Inflammatory macrophage (primary cell): ENCODE results near the gene PPP1R37.
A peak's percentile ranks its signal among the peaks of the same experiment; 100 is the strongest.

Experiments used
- DNase-seq, 2 donors: peaks; one replicate each; pipeline ENCODE4 v3.0.0-alpha.2; 2020 to 2022

The PPP1R37 gene

DNA sequence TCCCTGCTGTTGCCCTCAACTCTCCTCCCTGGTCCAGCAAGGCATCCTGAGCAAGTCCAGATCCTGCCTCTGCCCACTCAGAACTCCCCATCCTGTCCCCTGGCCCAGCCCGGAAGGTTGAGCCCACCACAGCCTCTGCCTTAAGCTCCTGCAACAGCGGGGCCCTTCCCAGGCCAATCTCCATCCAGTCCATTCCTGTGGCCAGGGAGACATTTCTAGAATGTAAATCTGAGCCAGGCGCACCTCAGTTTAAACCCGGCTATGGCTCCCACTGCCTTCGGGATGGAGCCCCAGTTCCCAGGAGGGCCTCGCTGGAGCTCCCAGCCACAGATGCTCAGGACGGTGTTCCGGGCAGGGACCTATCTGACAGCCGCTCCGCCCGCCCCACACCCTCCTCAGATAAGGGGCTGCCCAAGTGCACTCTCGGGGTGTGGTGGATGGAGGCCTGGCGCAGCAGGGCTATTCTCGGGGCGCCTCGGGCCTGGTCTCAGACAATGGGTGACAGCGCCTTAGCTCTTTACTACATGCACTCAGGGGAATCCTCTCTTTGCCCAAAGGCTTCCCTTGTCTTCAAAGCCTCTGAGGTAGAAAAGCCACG is 79.7 kb downstream of the PPP1R37 start:
- no peak for DNase-seq

DNA sequence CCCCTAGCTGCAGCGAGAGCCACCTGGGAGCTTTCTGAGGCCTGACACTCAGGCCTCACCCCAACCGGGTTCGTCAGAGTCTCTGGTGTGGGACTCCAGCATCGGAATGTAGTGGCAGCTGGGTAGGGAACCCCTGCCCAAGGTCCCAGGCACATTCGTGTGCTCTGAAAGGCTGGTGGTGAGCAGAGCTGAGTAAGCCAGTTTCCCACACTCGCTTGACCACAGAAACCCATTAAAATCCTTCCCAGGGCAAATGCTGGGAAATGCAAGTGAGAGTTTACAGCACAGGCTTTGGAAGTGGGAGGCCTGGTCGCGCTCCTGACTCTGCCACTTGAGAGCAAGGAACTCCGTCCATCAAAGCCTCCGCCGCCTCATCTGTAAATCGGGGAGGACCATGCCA is 80.8 kb downstream of the PPP1R37 start:
- no peak for DNase-seq

DNA sequence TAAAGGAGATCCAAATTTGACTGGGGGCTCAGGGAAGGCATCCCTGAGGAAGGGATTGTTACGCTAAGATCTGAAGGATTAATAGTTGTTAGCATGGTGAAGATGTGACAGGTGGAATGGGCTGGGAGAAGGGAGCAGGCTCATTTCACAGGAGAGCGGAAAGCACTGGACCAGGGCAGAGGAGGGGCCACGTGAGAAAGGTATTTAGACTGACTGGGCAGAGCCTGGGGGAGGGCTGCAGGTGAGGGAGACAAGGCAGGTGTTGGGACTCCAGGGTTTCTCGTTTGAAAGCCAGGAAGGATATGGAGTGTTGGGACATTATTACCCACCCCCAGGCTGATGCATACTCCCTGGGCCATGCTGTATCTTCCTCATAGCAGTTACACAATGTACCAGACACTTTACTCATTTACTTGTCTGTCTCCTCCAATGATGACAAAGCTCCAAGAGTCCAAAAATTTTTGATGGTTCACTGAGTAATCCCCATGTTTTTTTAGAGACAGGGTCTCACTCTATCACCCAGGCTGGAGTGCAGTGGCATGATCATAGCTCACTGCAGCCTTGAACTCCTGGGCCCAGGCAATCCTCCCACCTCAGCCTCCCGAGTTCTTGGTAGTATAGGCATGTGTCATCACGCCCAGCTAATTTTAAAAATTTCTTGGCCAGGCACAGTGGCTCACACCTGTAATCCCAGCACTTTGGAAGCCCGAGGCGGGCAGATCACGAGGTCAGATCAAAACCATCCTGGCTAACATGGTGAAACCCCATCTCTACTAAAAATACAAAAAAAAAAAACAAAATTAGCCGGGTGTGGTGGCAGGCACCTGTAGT is 82.8 kb downstream of the PPP1R37 start:
- DNase-seq: peak; percentile 57 to 67

DNA sequence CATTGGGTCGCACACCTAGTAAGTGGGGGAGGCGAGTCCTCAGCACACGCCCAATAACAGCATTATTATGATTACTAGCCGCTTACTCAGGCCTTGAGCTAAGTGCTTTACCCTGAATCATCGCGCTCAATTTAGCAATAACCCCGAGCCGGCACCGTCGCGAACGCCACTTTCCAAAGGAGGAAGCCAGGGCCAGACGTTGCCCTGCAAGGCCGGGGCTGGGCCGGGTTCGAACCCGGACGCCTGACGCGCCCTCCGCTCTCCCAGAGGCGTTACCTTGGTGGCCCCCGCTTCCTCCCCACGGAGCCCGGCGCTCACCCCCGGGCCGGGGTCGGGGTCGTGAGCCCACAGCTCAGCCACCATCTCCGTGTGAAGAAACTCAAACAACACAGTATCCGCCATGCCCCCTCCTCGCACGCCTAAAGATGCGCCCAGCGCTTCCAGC is 84.9 kb downstream of the PPP1R37 start, which contains the start of gene TRAPPC6A:
Gene TRAPPC6A, minus strand, starts transcription at position 421 of the 445 bp plus-strand sequence. Its CDS starts 19 bp downstream, at position 402.
- peak; percentile 93 to 94 for DNase-seq

DNA sequence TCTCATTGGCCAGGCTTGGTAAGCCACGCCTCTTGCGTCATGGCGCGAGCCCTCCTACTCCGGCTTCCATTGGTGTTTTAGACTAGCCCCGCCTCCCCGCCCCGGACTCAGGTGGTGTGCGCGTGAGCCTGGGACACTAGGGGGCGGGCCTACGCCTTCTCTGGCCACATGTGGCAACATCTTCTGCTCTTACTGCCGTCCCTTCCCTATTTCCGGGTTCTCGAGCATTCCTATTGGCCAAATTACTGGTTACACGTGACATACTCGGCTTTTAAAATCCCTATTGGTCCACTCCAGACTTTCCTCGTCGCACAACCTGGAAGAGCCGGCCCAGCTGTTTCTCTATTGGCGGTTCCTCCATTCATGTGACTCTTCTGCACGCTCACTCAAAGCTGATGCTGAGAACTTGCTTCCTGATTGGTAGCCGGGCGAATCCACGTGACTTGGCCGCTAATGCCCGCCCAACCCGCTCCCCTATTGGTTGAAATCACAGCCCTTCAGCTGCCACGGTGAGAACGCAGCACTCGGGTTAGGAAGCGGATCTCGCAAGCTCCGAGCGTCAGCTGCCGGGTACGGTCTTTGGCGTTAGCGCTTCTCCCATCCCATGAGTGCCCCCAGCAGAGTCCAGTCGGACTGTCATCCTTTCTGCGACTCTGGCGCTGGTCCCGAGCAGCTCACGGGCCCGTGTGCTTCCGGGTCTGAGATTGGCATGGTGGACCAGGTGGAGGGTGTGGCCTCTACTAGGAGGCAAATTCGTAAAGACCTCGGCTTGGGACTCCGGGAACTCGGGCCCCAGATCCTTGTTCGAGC is 85.5 kb downstream of the PPP1R37 start, which contains the start of gene BLOC1S3:
Gene BLOC1S3, plus strand, starts transcription at position 523 of the 810 bp plus-strand sequence. CDS start 513 bp downstream, outside the sequence.
- DNase-seq: peak; percentile 100

DNA sequence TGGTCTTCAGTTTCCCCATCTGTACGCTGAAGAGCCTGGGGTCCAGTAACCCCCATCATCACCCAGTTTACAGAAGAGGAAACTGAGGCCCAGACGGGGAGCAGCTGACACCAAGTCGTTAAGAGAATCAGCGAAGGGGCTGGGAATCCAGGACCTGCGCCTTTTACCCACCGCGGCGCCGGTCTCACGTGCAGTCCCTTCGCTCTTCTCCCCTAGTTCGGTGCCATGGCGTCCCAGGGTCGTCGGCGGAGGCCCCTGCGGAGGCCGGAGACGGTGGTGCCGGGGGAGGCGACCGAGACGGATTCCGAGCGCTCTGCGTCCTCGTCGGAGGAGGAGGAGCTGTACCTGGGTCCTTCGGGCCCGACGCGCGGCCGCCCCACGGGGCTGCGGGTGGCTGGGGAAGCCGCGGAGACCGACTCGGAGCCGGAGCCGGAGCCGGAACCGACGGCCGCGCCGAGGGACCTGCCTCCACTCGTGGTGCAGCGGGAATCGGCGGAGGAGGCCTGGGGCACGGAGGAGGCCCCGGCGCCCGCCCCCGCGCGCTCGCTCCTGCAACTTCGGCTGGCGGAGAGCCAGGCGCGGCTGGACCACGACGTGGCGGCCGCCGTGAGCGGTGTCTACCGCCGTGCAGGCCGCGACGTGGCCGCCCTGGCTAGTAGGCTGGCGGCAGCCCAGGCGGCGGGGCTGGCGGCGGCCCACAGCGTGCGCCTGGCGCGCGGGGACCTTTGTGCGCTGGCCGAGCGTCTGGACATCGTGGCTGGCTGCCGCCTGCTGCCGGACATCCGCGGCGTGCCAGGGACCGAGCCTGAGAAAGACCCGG is 86.3 kb downstream of the PPP1R37 start:
- peak; percentile 19 to 65 for DNase-seq

DNA sequence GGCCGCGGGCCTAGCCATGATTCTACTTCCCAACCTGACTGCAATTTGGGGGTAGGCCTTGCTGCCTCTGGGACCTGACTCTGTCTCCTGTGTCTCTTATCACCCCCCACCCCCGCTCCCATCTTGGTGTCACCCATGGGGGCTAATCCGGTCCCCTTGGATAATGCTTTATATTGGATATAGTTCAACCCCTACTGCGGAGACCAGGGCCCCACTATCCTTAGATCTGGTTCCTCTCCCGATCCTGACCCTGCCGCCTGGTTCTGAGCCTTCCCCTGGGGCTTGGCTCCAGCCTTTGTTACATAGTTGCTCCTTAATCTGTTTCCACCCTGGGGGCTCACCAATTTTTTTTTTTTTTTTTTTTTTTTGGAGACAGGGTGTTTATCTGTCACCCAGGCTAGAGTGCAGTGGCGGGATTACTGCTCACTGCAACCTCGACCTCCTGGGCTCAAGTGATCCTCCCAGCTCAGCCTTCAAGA is 87.0 kb downstream of the PPP1R37 start:
- no peak for DNase-seq

DNA sequence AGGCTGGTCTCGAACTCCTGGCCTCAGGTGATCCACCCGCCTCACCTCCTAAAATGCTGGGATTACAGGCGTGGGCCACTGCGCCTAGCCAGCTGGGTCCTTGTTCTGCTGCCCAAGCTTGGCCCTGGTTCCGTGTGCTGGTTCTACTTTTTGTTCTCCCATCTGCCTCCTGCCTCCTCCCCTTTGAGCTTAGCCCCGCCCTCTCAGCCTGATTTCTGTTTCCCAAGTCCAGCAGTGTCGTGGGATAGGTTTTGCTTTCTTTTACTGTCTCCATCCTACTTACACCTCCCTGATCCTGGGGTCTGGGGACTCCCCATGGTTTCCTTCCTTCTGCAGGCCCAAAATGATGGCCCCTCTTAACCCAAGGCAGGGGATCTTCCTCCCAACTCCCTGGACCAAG is 88.0 kb downstream of the PPP1R37 start:
- peak in 1 of 2 donors; percentile 14 for DNase-seq

DNA sequence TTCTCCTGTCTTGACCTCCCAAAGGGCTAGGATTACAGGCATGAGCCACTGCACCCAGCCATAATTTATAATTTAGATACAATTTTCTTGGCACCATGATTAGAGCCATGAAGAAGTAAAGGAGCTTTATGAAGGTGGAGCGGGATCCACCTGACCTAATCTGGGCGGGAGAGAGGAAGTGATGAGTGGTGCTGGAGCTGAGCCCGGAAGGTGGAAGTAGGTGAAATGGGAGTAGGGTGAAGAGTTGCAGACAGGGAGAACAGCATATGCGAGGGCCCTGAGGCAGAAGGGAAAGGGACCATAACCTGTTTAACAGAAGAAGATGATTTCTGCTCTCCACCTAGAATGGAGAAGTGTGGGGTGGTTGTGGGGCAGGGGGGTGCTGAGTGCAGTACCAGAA is 89.8 kb downstream of the PPP1R37 start:
- DNase-seq: peak in 1 of 2 donors; percentile 18

DNA sequence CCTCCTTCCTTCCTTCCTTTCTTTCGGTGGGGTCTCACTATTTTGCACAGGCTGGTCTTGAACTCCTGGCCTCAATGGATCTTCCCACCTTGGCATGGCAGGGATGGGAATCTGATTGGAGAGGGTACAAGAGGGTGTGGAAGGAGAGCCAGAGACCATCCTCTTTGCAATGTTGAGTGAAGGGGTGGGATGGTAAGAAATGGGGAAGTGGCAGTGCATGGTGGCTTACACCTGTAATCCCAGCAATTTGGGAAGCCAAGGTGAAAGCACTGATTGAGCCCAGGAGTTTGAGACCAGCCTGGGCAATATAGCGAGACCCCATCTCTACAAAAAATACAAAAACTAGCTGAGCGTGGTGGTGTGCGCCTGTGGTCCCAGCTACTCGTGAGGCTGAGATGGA is 91.1 kb downstream of the PPP1R37 start:
- DNase-seq: no peak

DNA sequence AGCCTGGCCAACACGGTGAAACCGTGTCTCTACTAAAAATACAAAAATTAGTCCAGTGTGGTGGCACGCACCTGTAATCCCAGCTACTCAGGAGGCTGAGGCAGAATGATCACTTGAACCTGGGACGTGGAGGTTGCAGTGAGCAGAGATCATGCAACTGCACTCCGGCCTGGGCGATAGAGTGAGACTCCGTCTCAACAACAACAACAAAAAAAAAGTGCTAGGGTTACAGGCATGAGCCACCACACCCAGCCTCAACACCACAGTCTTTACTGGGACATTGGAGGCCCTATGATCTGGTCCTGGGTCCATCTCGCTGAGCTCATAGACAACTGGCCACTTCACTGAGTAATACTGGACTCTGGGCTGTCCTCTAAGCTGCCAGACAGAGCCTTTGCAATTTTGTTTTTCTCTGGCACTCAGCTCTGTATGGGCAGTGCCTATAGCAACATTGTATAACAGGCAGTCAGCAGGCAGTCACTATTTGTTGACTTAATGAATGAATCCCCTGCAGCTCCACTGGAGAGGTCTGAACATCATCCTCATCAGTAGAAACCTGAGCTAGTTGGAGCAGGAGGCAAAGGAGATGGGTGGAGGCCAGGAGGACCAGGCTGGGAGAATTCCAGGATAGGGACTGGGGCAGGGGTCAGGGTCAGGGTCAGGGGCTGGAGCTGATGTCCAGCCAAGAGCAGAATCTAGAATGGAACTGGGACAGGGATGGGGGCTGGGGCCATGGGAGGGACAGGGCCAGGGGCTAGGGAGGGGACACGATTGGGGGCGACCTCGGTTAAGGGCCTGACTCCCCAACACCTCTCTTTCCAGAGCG is 93.7 kb downstream of the PPP1R37 start:
- no peak for DNase-seq

DNA sequence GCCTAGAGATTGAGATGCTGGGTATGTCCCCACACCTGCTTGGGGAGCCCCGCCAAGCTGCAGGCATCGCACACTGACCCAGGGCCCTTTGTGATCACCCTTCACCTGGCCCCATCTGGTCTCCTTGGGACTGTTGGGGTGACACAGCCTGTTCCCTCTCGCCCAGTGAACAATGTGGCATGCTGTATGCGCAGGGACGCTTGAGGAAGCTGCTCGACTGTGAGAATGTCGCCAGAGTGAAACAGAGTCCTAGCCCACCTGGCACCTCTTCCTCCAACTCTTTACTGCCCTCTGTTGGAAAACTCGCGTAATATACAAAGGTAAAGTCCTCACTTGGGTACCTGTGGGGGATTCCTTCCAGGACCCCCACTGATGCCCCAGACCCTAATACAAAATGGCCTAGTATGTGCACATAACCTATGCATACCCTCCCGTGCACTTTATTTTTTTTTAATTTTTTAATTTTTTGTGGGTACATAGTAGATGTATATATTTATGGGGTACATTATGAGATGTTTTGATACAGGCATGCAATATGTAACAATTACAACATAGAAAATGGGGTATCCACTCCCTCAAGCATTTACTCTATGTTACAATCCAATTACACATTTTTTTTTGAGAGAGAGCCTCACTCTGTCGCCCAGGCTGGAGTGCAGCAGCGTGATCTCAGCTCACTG is 94.6 kb downstream of the PPP1R37 start:
- no peak for DNase-seq

DNA sequence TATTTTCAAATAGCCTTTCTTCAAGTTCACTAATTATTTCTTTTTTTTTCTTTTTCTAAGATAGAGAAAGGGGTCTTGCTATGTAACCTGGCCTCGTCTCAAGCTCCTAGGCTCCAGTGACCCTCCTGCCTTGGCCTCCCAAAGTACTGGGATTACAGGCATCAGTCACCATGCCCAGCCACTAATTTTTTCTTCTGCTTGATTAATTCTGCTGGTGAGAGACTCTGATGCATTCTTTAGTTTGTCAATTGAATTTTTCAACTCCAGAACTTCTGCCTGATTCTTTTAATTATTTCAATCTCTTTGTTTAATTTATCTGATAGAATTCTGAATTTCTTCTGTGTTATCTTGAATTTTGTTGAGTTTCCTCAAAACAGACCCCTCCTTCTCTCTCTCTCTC is 97.0 kb downstream of the PPP1R37 start:
- no peak for DNase-seq

DNA sequence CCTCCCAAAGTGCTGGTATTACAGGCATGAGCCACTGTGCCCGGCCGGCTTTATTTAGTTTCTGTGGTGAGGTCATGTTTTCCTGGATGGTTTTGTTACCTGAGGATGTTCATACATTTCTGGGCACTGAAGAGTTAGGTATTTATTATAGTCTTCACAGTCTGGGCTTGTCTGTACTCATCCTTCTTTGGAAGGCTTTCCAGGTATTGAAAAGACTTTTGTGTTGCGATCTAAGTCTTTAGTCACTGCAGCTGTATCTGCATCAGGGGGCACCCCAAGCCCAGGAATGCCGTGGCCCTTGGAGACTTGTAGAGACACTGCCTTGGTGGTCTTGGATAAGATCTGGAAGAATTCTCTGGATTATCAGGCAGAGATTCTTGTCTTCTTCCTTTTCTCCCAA is 98.4 kb downstream of the PPP1R37 start:
- DNase-seq: no peak

DNA sequence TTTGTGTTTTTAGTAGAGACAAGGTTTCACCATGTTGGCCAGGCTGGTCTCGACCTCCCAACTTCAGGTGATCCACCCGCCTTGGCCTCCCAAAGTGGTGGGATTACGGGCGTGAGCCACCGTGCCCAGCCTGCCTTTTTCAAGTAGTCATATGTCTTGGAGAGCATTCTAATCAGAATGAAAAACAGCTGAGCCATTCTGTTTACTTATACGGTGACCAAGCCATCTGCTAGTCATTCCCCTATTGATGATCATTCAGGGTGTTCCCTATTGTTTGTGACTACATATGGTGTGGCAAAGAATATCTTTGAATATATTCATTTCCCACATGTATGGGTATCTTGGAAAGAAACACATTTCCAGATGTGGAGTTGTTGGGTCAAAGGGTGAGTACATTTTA is 102.8 kb downstream of the PPP1R37 start:
- no peak for DNase-seq
